Heart left ventricle (tissue), 13 donors: ENCODE results near the gene TSPAN13.

Experiments used
- CTCF ChIP-seq, 12 donors: fragments of 200-600 bp; sonication (generic) in 4 of 12; IDR thresholded peaks; one replicate each; pipeline versions ENCODE4 v1.5.0 to v1.8.0; 2018 to 2022; ENCODE audit warnings: antibody characterized with exemption in 12 of 12, mild to moderate bottlenecking in 5 of 12
- POLR2A ChIP-seq, 2 donors: fragments of 450-650 bp; IDR thresholded peaks; one replicate each; pipeline ENCODE4 v1.6.1; 2017; ENCODE audit warnings: antibody characterized with exemption in 2 of 2, mild to moderate bottlenecking in 2 of 2, moderate library complexity in 2 of 2
- donor health status: ischemic (EF 13 %, LVEDD 7.1; RV severe dilation, severe dysfunction).
- donor health status: DM: no; HTN: yes; CAD: no.
- donor health status: DM: no; HTN: no; CAD: no.
- donor health status: ischemic (EF 25% LVEDD 6.9; RV normal size, moderate dysfunction).
- donor health status: ischemic (EF 25% LVEDD 5.7; RV mildly dilated, moderate dysfunction).
- donor health status: ischemic (EF 35%, LVEDD 5.7; RV mildly dilated, moderate dysfunction).
- donor health status: nonischemic (EF 11% LVEDD 7.7; RV severe dilation, severe dysfunction).
- donor health status: DM: yes; HTN: yes; CAD: no.
- donor health status: PGD.
- donor health status: ischemic (EF 29% LVEDD 5.4; RV normal size, mild dysfunction).
- donor health status: nonischemic (EF 23%, LVEDD 6.1; RV moderate dilation, normal function).

- TF ChIP-seq POLR2A (IDR thresholded peaks at IDR 0.05): no peak
- no peak for TF ChIP-seq CTCF (IDR thresholded peaks at IDR 0.05)
Observed at GRCh38 chr7:16740623-16740953, 13.0 kb upstream of the TSPAN13 start.
